HepG2 (cell line): ENCODE measurements around the gene CXCL8. TPM values are rescaled to one million over a fixed set of nuclear protein-coding genes. Genes with fewer than 3 reads are reported as not detected.

ENCODE experiments used
- ATAC-seq: fragments of 200-7000 bp; cut with Tn5 transposase; 3 replicates; pipeline ENCODE4 v1.9.1; 2020; ENCODE audit warnings: mild to moderate bottlenecking, moderate library complexity
- BruUV-seq: library from RNA; stranded (reverse); fragments of 400-500 nt; replicated peaks from 2 replicates; lab custom pipeline; 2021; lab: Mats Ljungman, UMichigan
- CTCF ChIA-PET: fragments of 300-600 bp; formaldehyde crosslinking; extraction: SDS; loops from one replicate; lab custom pipeline; 2021; ENCODE audit warnings: low total read pairs, inconsistent platforms, low intra/inter-chr PET ratio; lab: Yijun Ruan, JAX
- POLR2A ChIA-PET: fragments of 350-600 bp; sonication (Branson Sonifier 250); formaldehyde crosslinking; loops from one replicate; lab custom pipeline; 2020; ENCODE audit warnings: antibody characterized with exemption, inconsistent platforms; lab: Yijun Ruan, JAX
- DNase-seq: peaks from one replicate; pipeline ENCODE4 v3.0.0-alpha.2; 2015; ENCODE audit warnings: low spot score
- FAIRE-seq: peaks from 3 replicates; lab custom pipeline; 2011; peaks lifted over from hg19 to GRCh38; lab: Jason Lieb, UNC
- H2AFZ ChIP-seq: one replicate; pipeline ENCODE4 v1.6.1; 2011; ENCODE audit warnings: low read length, inconsistent platforms
- H3K27ac ChIP-seq: fragments of 300-600 bp; 3 replicates; pipeline ENCODE4 v1.8.0; 2011; ENCODE audit warnings: mixed run types, mild to moderate bottlenecking, mixed read lengths, low read length, inconsistent platforms; ENCODE audit not compliant: insufficient read depth; ENCODE audit errors: extremely low read length
- H3K27me3 ChIP-seq, 2 experiments: fragments of 200-600 bp in 1 of 2; 2 replicates in 1 of 2; 3 replicates in 1 of 2; pipeline versions ENCODE4 v1.6.0 to v1.8.0; 2011; ENCODE audit warnings: low read length in 2 of 2, mild to moderate bottlenecking in 2 of 2, moderate library complexity in 2 of 2, inconsistent platforms in 1 of 2; ENCODE audit not compliant: insufficient read depth in 2 of 2, control insufficient read depth in 1 of 2
- H3K36me3 ChIP-seq, 2 experiments: fragments of 200-600 bp in 1 of 2; replicated peaks in 1 of 2; 2 replicates in 1 of 2; 3 replicates in 1 of 2; pipeline versions ENCODE4 v1.5.1 to v1.8.0; 2011; ENCODE audit warnings: low read length in 2 of 2, inconsistent platforms in 1 of 2; ENCODE audit not compliant: insufficient read depth in 2 of 2, control insufficient read depth in 1 of 2
- H3K4me1 ChIP-seq: 2 replicates; pipeline ENCODE4 v1.5.1; 2012; ENCODE audit warnings: low read length, inconsistent platforms; ENCODE audit not compliant: insufficient read depth
- H3K4me2 ChIP-seq: 2 replicates; pipeline ENCODE4 v1.6.0; 2011; ENCODE audit warnings: low read depth, low read length, inconsistent platforms
- H3K4me3 ChIP-seq, 3 experiments: fragments of 200-600 bp in 1 of 3; sonication (generic), shearing (Covaris generic) in 1 of 3; replicated peaks in 1 of 3; 2 replicates each; pipeline ENCODE4 v1.5.1; 2011 to 2016; ENCODE audit warnings: low read length in 3 of 3, inconsistent platforms in 2 of 3, low read depth in 2 of 3, mild to moderate bottlenecking in 2 of 3, control low read depth in 1 of 3, mixed read lengths in 1 of 3; ENCODE audit not compliant: insufficient read depth in 1 of 3
- H3K79me2 ChIP-seq: one replicate; pipeline ENCODE4 v1.6.1; 2011; ENCODE audit warnings: low read length, inconsistent platforms; ENCODE audit not compliant: insufficient read depth
- H3K9ac ChIP-seq: 2 replicates; pipeline ENCODE4 v1.6.0; 2011; ENCODE audit warnings: mild to moderate bottlenecking, low read depth, low read length, inconsistent platforms; ENCODE audit not compliant: insufficient read depth
- H3K9me3 ChIP-seq: 2 replicates; pipeline ENCODE4 v1.5.1; 2012; ENCODE audit warnings: mild to moderate bottlenecking, low read length
- H4K20me1 ChIP-seq: 2 replicates; pipeline ENCODE4 v1.6.0; 2011; ENCODE audit warnings: inconsistent platforms, mild to moderate bottlenecking, low read length, moderate library complexity; ENCODE audit not compliant: insufficient read depth
- ASH2L ChIP-seq: fragments of 300-600, 200-600 bp; sonication (generic); IDR thresholded peaks from 2 replicates; pipeline ENCODE4 v1.7.0; 2017; ENCODE audit warnings: low read depth, mild to moderate bottlenecking, moderate library complexity, mixed read lengths, low read length; ENCODE audit not compliant: insufficient read length
- ATM ChIP-seq: fragments of 450-650 bp; IDR thresholded peaks from 2 replicates; pipeline ENCODE4 v1.7.1; 2017; ENCODE audit warnings: mild to moderate bottlenecking, borderline replicate concordance
- ATRX ChIP-seq: sonication (generic); formaldehyde crosslinking; IDR thresholded peaks from 2 replicates; pipeline ENCODE4 v1.4.0; 2020; ENCODE audit warnings: missing genetic modification reagents, borderline replicate concordance
- BORCS8-MEF2B ChIP-seq: sonication (generic); formaldehyde crosslinking; IDR thresholded peaks from 2 replicates; pipeline ENCODE4 v1.8.0; 2022; ENCODE audit warnings: mild to moderate bottlenecking, missing genetic modification reagents
- KDM4B ChIP-seq: sonication (generic); formaldehyde crosslinking; IDR thresholded peaks from 2 replicates; pipeline ENCODE4 v1.4.0; 2020; ENCODE audit warnings: missing genetic modification reagents
- KLF6 ChIP-seq: IDR thresholded peaks from 2 replicates; pipeline ENCODE4 v1.8.0; 2016; ENCODE audit warnings: missing biosample characterization, missing genetic modification reagents
- MAF1 ChIP-seq: sonication (generic); formaldehyde crosslinking; IDR thresholded peaks from 2 replicates; pipeline ENCODE4 v1.5.0; 2020; ENCODE audit warnings: missing genetic modification reagents, borderline replicate concordance
- MED13 ChIP-seq: sonication (generic); formaldehyde crosslinking; IDR thresholded peaks from 2 replicates; pipeline ENCODE4 v1.5.0; 2020; ENCODE audit warnings: missing genetic modification reagents
- NKX3-1 ChIP-seq: sonication (generic); formaldehyde crosslinking; IDR thresholded peaks from 2 replicates; pipeline ENCODE4 v1.5.0; 2020; ENCODE audit warnings: missing genetic modification reagents
- NPAS2 ChIP-seq: sonication (generic); formaldehyde crosslinking; IDR thresholded peaks from 2 replicates; pipeline ENCODE4 v1.8.0; 2022; ENCODE audit warnings: mild to moderate bottlenecking, missing genetic modification reagents, borderline replicate concordance
- RFXANK ChIP-seq: IDR thresholded peaks from 2 replicates; pipeline ENCODE4 v1.6.1; 2016
- TCF7 ChIP-seq: sonication (generic); IDR thresholded peaks from 2 replicates; pipeline ENCODE4 v1.6.1; 2016; ENCODE audit warnings: antibody characterized with exemption, low read depth
- ZNF143 ChIP-seq: sonication (generic); formaldehyde crosslinking; IDR thresholded peaks from 2 replicates; pipeline ENCODE4 v1.4.0; 2020; ENCODE audit warnings: missing genetic modification reagents
- ZNF274 ChIP-seq: sonication (generic); formaldehyde crosslinking; IDR thresholded peaks from 2 replicates; pipeline ENCODE4 v1.5.1; 2020; ENCODE audit warnings: mild to moderate bottlenecking, missing genetic modification reagents
- ZNF326 ChIP-seq: sonication (generic); formaldehyde crosslinking; IDR thresholded peaks from 2 replicates; pipeline ENCODE4 v1.4.0; 2020; ENCODE audit warnings: missing genetic modification reagents, borderline replicate concordance
- ZNF678 ChIP-seq: sonication (generic); formaldehyde crosslinking; IDR thresholded peaks from 2 replicates; pipeline ENCODE4 v1.4.0; 2020; ENCODE audit warnings: mild to moderate bottlenecking, missing genetic modification reagents
- ZNF747 ChIP-seq: sonication (generic); formaldehyde crosslinking; IDR thresholded peaks from 2 replicates; pipeline ENCODE4 v1.8.1; 2023; ENCODE audit warnings: missing genetic modification reagents, mild to moderate bottlenecking, borderline replicate concordance
- WGBS: methylation state at CpG from one replicate; pipeline ENCODE4 v1.1.6; 2017; ENCODE audit warnings: low lambda C conversion rate; 5-methylcytosine and 5-hydroxymethylcytosine counted together
- in situ Hi-C: cut with HindIII; loops from 2 replicates; pipeline ENCODE4 v1.10.0; 2017; ENCODE audit warnings: low pct_unique_long_range_greater_than_20kb; ENCODE audit not compliant: extremely low pct_ligation_motif_present
- intact Hi-C: fragments of 100-400 bp; cut with micrococcal nuclease; formaldehyde crosslinking; loops from one replicate; pipeline ENCODE4 v1.10.0; 2022; ENCODE audit not compliant: unreplicated experiment
- polyA plus RNA-seq, 8 experiments: library from polyadenylated mRNA; depleted of rRNA in 3 of 8; stranded (reverse) in 7 of 8; unstranded in 1 of 8; fragments of >200 nt; fragmentation: Illumina TruSeq in 4 of 8; extraction: Trizol in 4 of 8; gene quantifications; 2 replicates each; pipeline versions ENCODE4 v1.2.1 to v1.2.3, GENCODE V29; 2011 to 2016; ENCODE audit warnings: low read depth in 4 of 8, missing spikeins in 1 of 8, mixed read lengths in 1 of 8; ENCODE audit not compliant: insufficient read depth in 1 of 8
- total RNA-seq, 5 experiments: library from RNA; depleted of rRNA; stranded (reverse); fragments of >200 nt; fragmentation: Illumina TruSeq; extraction: Trizol; gene quantifications; 2 replicates each; pipeline ENCODE4 v1.2.3, GENCODE V29; 2016; ENCODE audit warnings: low read depth in 1 of 5

CXCL8 gene
- total and polyA plus RNA-seq, 2 of the 13 experiments (the other 11 are each of a cell fraction or from before 2014, with no cell fraction given) = 1.8 to 7.8 TPM

DNA sequence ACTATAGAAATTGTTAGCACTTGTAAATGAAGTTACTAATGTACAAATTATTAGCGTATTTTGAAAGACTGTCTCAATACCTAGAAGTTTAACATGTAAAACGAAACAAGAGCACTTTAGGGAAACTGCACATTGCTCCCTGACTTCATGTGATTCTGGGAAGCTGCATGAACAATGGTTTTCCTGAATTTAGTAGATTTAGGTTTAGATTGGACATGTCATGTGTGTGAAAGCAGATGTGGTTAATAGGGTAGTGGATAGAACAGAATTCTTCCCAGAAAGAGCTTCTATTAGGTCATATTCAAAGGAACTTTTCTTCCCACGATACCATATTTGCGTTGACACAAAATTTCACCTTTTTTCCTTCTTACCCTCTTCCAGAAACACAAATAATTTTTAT, 14.9 kb upstream of the CXCL8 start (continued):
- TF ChIP-seq TCF7 (no peak), ZNF326 (no peak), ZNF747 (CRISPR knock-in tag) (no peak), ATRX (CRISPR knock-in tag) (no peak), MED13 (no peak), ZNF678 (CRISPR knock-in tag) (no peak), RFXANK (CRISPR knock-in tag) (no peak), NKX3-1 (CRISPR knock-in tag) (no peak), KLF6 (CRISPR knock-in tag) (no peak), BORCS8-MEF2B (no peak), ZNF274 (CRISPR knock-in tag) (no peak)

GRCh38 chr4:73725985-73726384, 14.4 kb upstream of the CXCL8 start:
- ChIA-PET POLR2A (no interaction called here), CTCF (no interaction called here)
- Histone ChIP-seq H3K36me3 (no peaks in the 10 kb centered on the region), H3K4me1 (no peaks in the 10 kb centered on the region), H3K79me2 (no peaks in the 10 kb centered on the region), H4K20me1 (no peaks in the 10 kb centered on the region), H3K4me2 (no peak overlapping the region), H2AFZ (no peak overlapping the region), H3K9ac (no peak overlapping the region), H3K27ac (no peak overlapping the region), H3K9me3 (no peaks in the 10 kb centered on the region), H3K27me3 (peaks cover 0 to 3% of the 10 kb centered on the region in 2 experiments; a peak in 2 of 5 replicates), H3K4me3 (no peak overlapping the region)
- no TSS peak for BruUV-seq
- no peak for TF ChIP-seq NPAS2 (CRISPR knock-in tag)
- TF ChIP-seq MAF1 (CRISPR knock-in tag) = no peak
- TF ChIP-seq ZNF143 (CRISPR knock-in tag) = no peak
- no peak for TF ChIP-seq KDM4B
- TF ChIP-seq ASH2L = no peak
- no peak for TF ChIP-seq ATM
- WGBS = 8% methylated on average over 1 of the region's 1 CpG
- in situ Hi-C loops (loop anchor here (5.0 kb wide), 1 partner anchor 406 kb away; no protein-coding TSS in a partner anchor), intact Hi-C loops (loop anchor here (5.0 kb wide), 1 partner anchor 311 kb away; the partner anchor contains the start of gene CXCL3)
- DNase-seq (no peak), ATAC-seq (no peak), FAIRE-seq (no peak)
